Keratinocyte (primary cell): ENCODE results near the gene ABCC6. TPM values are rescaled to one million over a fixed set of nuclear protein-coding genes. Genes with fewer than 3 reads are reported as not detected.

Source experiments
- DNase-seq: peaks from one replicate; pipeline ENCODE4 v3.0.0-alpha.2; 2011; ENCODE audit warnings: low read depth, missing footprints, low spot score
- FAIRE-seq: peaks from 2 replicates; lab custom pipeline; 2011; peaks lifted over from hg19 to GRCh38; lab: Jason Lieb, UNC
- H2AFZ ChIP-seq: 2 replicates; pipeline ENCODE4 v1.6.0; 2012; ENCODE audit warnings: low read length, control low read depth, inconsistent platforms; ENCODE audit not compliant: control insufficient read depth
- H3K27ac ChIP-seq: 2 replicates; pipeline ENCODE4 v1.5.1; 2011; ENCODE audit warnings: low read length; ENCODE audit not compliant: control insufficient read depth, insufficient read depth
- H3K27me3 ChIP-seq: 3 replicates; pipeline ENCODE4 v1.6.0; 2011; ENCODE audit warnings: low read length; ENCODE audit not compliant: control insufficient read depth, insufficient read depth; ENCODE audit errors: extremely low read depth
- H3K36me3 ChIP-seq, 2 experiments: 2 replicates in 1 of 2; 3 replicates in 1 of 2; pipeline ENCODE4 v1.5.1; 2011; ENCODE audit warnings: low read length in 2 of 2, mild to moderate bottlenecking in 1 of 2; ENCODE audit not compliant: control insufficient read depth in 2 of 2, insufficient read depth in 2 of 2; ENCODE audit errors: extremely low read depth in 1 of 2
- H3K4me1 ChIP-seq: 3 replicates; pipeline ENCODE4 v1.5.1; 2011; ENCODE audit warnings: low read length; ENCODE audit not compliant: control insufficient read depth, insufficient read depth; ENCODE audit errors: extremely low read depth
- H3K4me2 ChIP-seq: 3 replicates; pipeline ENCODE4 v1.6.0; 2011; ENCODE audit warnings: low read depth, low read length; ENCODE audit not compliant: control insufficient read depth, insufficient read depth; ENCODE audit errors: extremely low read depth
- H3K4me3 ChIP-seq, 3 experiments: fragments of 200-600 bp in 1 of 3; sonication (generic) in 1 of 3; 2 replicates in 2 of 3; 3 replicates in 1 of 3; pipeline ENCODE4 v1.5.1; 2011 to 2016; ENCODE audit warnings: low read length in 3 of 3, mild to moderate bottlenecking in 3 of 3, control low read depth in 2 of 3, inconsistent platforms in 1 of 3, low read depth in 1 of 3, mixed read lengths in 1 of 3, mixed run types in 1 of 3, moderate library complexity in 1 of 3; ENCODE audit not compliant: control insufficient read depth in 2 of 3, insufficient read depth in 2 of 3; ENCODE audit errors: extremely low read depth in 1 of 3
- H3K79me2 ChIP-seq: 2 replicates; pipeline ENCODE4 v1.6.0; 2012; ENCODE audit warnings: low read length; ENCODE audit not compliant: control insufficient read depth, insufficient read depth
- H3K9ac ChIP-seq: 3 replicates; pipeline ENCODE4 v1.6.0; 2011; ENCODE audit warnings: low read length; ENCODE audit not compliant: control insufficient read depth, insufficient read depth; ENCODE audit errors: extremely low read depth
- H3K9me1 ChIP-seq: 3 replicates; pipeline ENCODE4 v1.6.0; 2011; ENCODE audit warnings: low read length; ENCODE audit not compliant: control insufficient read depth, insufficient read depth; ENCODE audit errors: extremely low read depth
- H3K9me3 ChIP-seq: 2 replicates; pipeline ENCODE4 v1.5.1; 2012; ENCODE audit warnings: low read depth, low read length; ENCODE audit not compliant: control insufficient read depth
- H4K20me1 ChIP-seq: 3 replicates; pipeline ENCODE4 v1.6.0; 2011; ENCODE audit warnings: low read length; ENCODE audit not compliant: control insufficient read depth, insufficient read depth; ENCODE audit errors: extremely low read depth
- CTCF ChIP-seq, 3 experiments: IDR thresholded peaks in 1 of 3; conservative IDR thresholded peaks in 1 of 3; optimal IDR thresholded peaks in 1 of 3; 2 replicates in 2 of 3; 3 replicates in 1 of 3; pipeline versions ENCODE3 to v1.5.1; 2011; ENCODE audit warnings: low read length in 3 of 3, mild to moderate bottlenecking in 3 of 3, moderate library complexity in 2 of 3, control low read depth in 1 of 3, inconsistent platforms in 1 of 3; ENCODE audit not compliant: insufficient read depth in 2 of 3; ENCODE audit errors: extremely low read depth in 1 of 3
- EZH2 ChIP-seq: IDR thresholded peaks from one replicate; pipeline ENCODE4 v1.6.1; 2012; ENCODE audit warnings: inconsistent platforms, mild to moderate bottlenecking, low read length, moderate library complexity
- dilution Hi-C: fragments of 300-500 bp; cut with MboI; formaldehyde crosslinking; loops from one replicate; pipeline ENCODE4 v1.7.0; 2020; ENCODE audit warnings: low sequenced_read_pairs; ENCODE audit not compliant: extremely low pct_ligation_motif_present
- polyA plus RNA-seq, 5 experiments: library from polyadenylated mRNA; depleted of rRNA in 3 of 5; stranded (reverse) in 3 of 5; stranded (forward) in 1 of 5; unstranded in 1 of 5; fragments of >200 nt; gene quantifications; 1 replicate in 1 of 5; 2 replicates in 3 of 5; 3 replicates in 1 of 5; pipeline versions ENCODE4 v1.2.1 to v1.2.3, GENCODE V29; 2011 to 2012; ENCODE audit warnings: missing spikeins in 2 of 5, low read depth in 1 of 5, low replicate concordance in 1 of 5

ABCC6 gene
- polyA plus RNA-seq, 1 donor (not counting 4 experiments of a cell fraction or from before 2014, with no cell fraction given): not detected

GRCh38 chr16:16141784-16142396 lies 81.4 kb downstream of the ABCC6 start:
- Histone ChIP-seq H3K9ac (no peak overlapping the region), H3K4me1 (peaks cover 7% of the 10 kb centered on the region), H3K9me3 (no peaks in the 10 kb centered on the region), H3K27me3 (no peaks in the 10 kb centered on the region), H2AFZ (no peak overlapping the region), H3K36me3 (peaks cover 21 to 30% of the 10 kb centered on the region in 2 experiments), H3K9me1 (no peaks in the 10 kb centered on the region), H3K79me2 (no peaks in the 10 kb centered on the region), H3K4me3 (no peak overlapping the region), H4K20me1 (no peaks in the 10 kb centered on the region), H3K4me2 (no peak overlapping the region), H3K27ac (no peak overlapping the region)
- DNase-seq: no peak
- TF ChIP-seq EZH2 (no peak), CTCF (optimal IDR thresholded peaks at IDR 0.05 in 1 of 3, IDR thresholded peaks at IDR 0.05 in 1 of 3, conservative IDR thresholded peaks at IDR 0.05 in 1 of 3; ENCODE audit: extremely low read depth in 1 of 3, insufficient read depth in 2 of 3, low read length in 3 of 3) (no peak)
- no peak for FAIRE-seq
- dilution Hi-C loops: no loop called here

GRCh38 chr16:16141141-16141540 lies 82.2 kb downstream of the ABCC6 start:
- Histone ChIP-seq H3K36me3 (peaks cover 28 to 31% of the 10 kb centered on the region in 2 experiments), H3K79me2 (no peaks in the 10 kb centered on the region), H3K27me3 (no peaks in the 10 kb centered on the region), H3K9ac (no peak overlapping the region), H3K9me1 (no peaks in the 10 kb centered on the region), H4K20me1 (no peaks in the 10 kb centered on the region), H3K27ac (no peak overlapping the region), H3K4me2 (no peak overlapping the region), H2AFZ (no peak overlapping the region), H3K4me1 (peaks cover 7% of the 10 kb centered on the region), H3K9me3 (no peaks in the 10 kb centered on the region), H3K4me3 (no peak overlapping the region)
- DNase-seq (no peak), FAIRE-seq (no peak)
- no peak for TF ChIP-seq EZH2
- TF ChIP-seq CTCF (optimal IDR thresholded peaks at IDR 0.05 in 1 of 3, IDR thresholded peaks at IDR 0.05 in 1 of 3, conservative IDR thresholded peaks at IDR 0.05 in 1 of 3; ENCODE audit: extremely low read depth in 1 of 3, insufficient read depth in 2 of 3, low read length in 3 of 3): no peak
- dilution Hi-C loops: no loop called here
